Measurements from ENCODE around the gene TCF12.
A peak's percentile ranks its signal among the peaks of the same experiment; 100 is the strongest.

DNA sequence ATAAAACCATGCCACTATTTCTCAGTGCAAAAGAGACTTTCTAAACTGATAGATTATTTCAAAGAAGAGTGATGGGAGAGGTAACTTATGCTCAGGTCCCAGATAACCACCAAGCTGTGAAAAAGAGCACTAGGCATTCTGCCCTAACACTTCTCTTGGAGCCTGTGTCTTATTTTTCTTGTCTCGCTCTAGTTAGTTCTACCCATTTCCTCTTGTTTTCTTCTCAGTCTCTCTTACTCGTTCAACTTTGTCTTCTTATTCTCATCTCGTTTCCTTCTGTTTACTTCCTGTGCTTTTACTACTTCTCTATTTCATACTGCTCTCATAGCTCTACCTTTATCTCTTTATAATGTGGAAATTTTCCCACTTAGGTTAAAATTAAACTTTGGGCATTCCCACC lies 366.1 kb downstream of the TCF12 start:
- TF ChIP-seq CTCF (IDR thresholded peaks at IDR 0.05) (no peak), POLR2AphosphoS5 (IDR thresholded peaks at IDR 0.05; ENCODE audit: insufficient read depth in 1 of 2, low read depth in 1 of 2) (peak in 1 of 2 donors; percentile 4)
